Keratinocyte (primary cell): ENCODE measurements around the gene DKK3. TPM values are rescaled to one million over a fixed set of nuclear protein-coding genes. Genes with fewer than 3 reads are reported as not detected.

Experiments
- DNase-seq: peaks from one replicate; pipeline ENCODE4 v3.0.0-alpha.2; 2011; ENCODE audit warnings: low read depth, missing footprints, low spot score
- FAIRE-seq: peaks from 2 replicates; lab custom pipeline; 2011; peaks lifted over from hg19 to GRCh38; lab: Jason Lieb, UNC
- H2AFZ ChIP-seq: 2 replicates; pipeline ENCODE4 v1.6.0; 2012; ENCODE audit warnings: low read length, control low read depth, inconsistent platforms; ENCODE audit not compliant: control insufficient read depth
- H3K27ac ChIP-seq: 2 replicates; pipeline ENCODE4 v1.5.1; 2011; ENCODE audit warnings: low read length; ENCODE audit not compliant: control insufficient read depth, insufficient read depth
- H3K27me3 ChIP-seq: 3 replicates; pipeline ENCODE4 v1.6.0; 2011; ENCODE audit warnings: low read length; ENCODE audit not compliant: control insufficient read depth, insufficient read depth; ENCODE audit errors: extremely low read depth
- H3K36me3 ChIP-seq, 2 experiments: 2 replicates in 1 of 2; 3 replicates in 1 of 2; pipeline ENCODE4 v1.5.1; 2011; ENCODE audit warnings: low read length in 2 of 2, mild to moderate bottlenecking in 1 of 2; ENCODE audit not compliant: control insufficient read depth in 2 of 2, insufficient read depth in 2 of 2; ENCODE audit errors: extremely low read depth in 1 of 2
- H3K4me1 ChIP-seq: 3 replicates; pipeline ENCODE4 v1.5.1; 2011; ENCODE audit warnings: low read length; ENCODE audit not compliant: control insufficient read depth, insufficient read depth; ENCODE audit errors: extremely low read depth
- H3K4me2 ChIP-seq: 3 replicates; pipeline ENCODE4 v1.6.0; 2011; ENCODE audit warnings: low read depth, low read length; ENCODE audit not compliant: control insufficient read depth, insufficient read depth; ENCODE audit errors: extremely low read depth
- H3K4me3 ChIP-seq, 3 experiments: fragments of 200-600 bp in 1 of 3; sonication (generic) in 1 of 3; 2 replicates in 2 of 3; 3 replicates in 1 of 3; pipeline ENCODE4 v1.5.1; 2011 to 2016; ENCODE audit warnings: low read length in 3 of 3, mild to moderate bottlenecking in 3 of 3, control low read depth in 2 of 3, inconsistent platforms in 1 of 3, low read depth in 1 of 3, mixed read lengths in 1 of 3, mixed run types in 1 of 3, moderate library complexity in 1 of 3; ENCODE audit not compliant: control insufficient read depth in 2 of 3, insufficient read depth in 2 of 3; ENCODE audit errors: extremely low read depth in 1 of 3
- H3K79me2 ChIP-seq: 2 replicates; pipeline ENCODE4 v1.6.0; 2012; ENCODE audit warnings: low read length; ENCODE audit not compliant: control insufficient read depth, insufficient read depth
- H3K9ac ChIP-seq: 3 replicates; pipeline ENCODE4 v1.6.0; 2011; ENCODE audit warnings: low read length; ENCODE audit not compliant: control insufficient read depth, insufficient read depth; ENCODE audit errors: extremely low read depth
- H3K9me1 ChIP-seq: 3 replicates; pipeline ENCODE4 v1.6.0; 2011; ENCODE audit warnings: low read length; ENCODE audit not compliant: control insufficient read depth, insufficient read depth; ENCODE audit errors: extremely low read depth
- H3K9me3 ChIP-seq: 2 replicates; pipeline ENCODE4 v1.5.1; 2012; ENCODE audit warnings: low read depth, low read length; ENCODE audit not compliant: control insufficient read depth
- H4K20me1 ChIP-seq: 3 replicates; pipeline ENCODE4 v1.6.0; 2011; ENCODE audit warnings: low read length; ENCODE audit not compliant: control insufficient read depth, insufficient read depth; ENCODE audit errors: extremely low read depth
- CTCF ChIP-seq, 3 experiments: IDR thresholded peaks in 1 of 3; conservative IDR thresholded peaks in 1 of 3; optimal IDR thresholded peaks in 1 of 3; 2 replicates in 2 of 3; 3 replicates in 1 of 3; pipeline versions ENCODE3 to v1.5.1; 2011; ENCODE audit warnings: low read length in 3 of 3, mild to moderate bottlenecking in 3 of 3, moderate library complexity in 2 of 3, control low read depth in 1 of 3, inconsistent platforms in 1 of 3; ENCODE audit not compliant: insufficient read depth in 2 of 3; ENCODE audit errors: extremely low read depth in 1 of 3
- EZH2 ChIP-seq: IDR thresholded peaks from one replicate; pipeline ENCODE4 v1.6.1; 2012; ENCODE audit warnings: inconsistent platforms, mild to moderate bottlenecking, low read length, moderate library complexity
- dilution Hi-C: fragments of 300-500 bp; cut with MboI; formaldehyde crosslinking; loops from one replicate; pipeline ENCODE4 v1.7.0; 2020; ENCODE audit warnings: low sequenced_read_pairs; ENCODE audit not compliant: extremely low pct_ligation_motif_present
- polyA plus RNA-seq, 5 experiments: library from polyadenylated mRNA; depleted of rRNA in 3 of 5; stranded (reverse) in 3 of 5; stranded (forward) in 1 of 5; unstranded in 1 of 5; fragments of >200 nt; gene quantifications; 1 replicate in 1 of 5; 2 replicates in 3 of 5; 3 replicates in 1 of 5; pipeline versions ENCODE4 v1.2.1 to v1.2.3, GENCODE V29; 2011 to 2012; ENCODE audit warnings: missing spikeins in 2 of 5, low read depth in 1 of 5, low replicate concordance in 1 of 5

DKK3 gene
- polyA plus RNA-seq, 1 donor (not counting 4 experiments of a cell fraction or from before 2014, with no cell fraction given) = 712 TPM

- no peak overlapping the region for H3K4me3 ChIP-seq
- dilution Hi-C loops = no loop called here
- no peak overlapping the region for H3K9ac ChIP-seq
- TF ChIP-seq EZH2 (no peak), CTCF (optimal IDR thresholded peaks at IDR 0.05 in 1 of 3, IDR thresholded peaks at IDR 0.05 in 1 of 3, conservative IDR thresholded peaks at IDR 0.05 in 1 of 3; ENCODE audit: extremely low read depth in 1 of 3, insufficient read depth in 2 of 3, low read length in 3 of 3) (no peak)
- peak; percentile 75 for FAIRE-seq
- H3K9me1 ChIP-seq = no peaks in the 10 kb centered on the region
- no peak overlapping the region for H2AFZ ChIP-seq
- H3K36me3 ChIP-seq = peaks cover 9 to 20% of the 10 kb centered on the region in 2 experiments
- H3K4me2 ChIP-seq = peak overlapping the region; percentile 9
- no peaks in the 10 kb centered on the region for H4K20me1 ChIP-seq
- DNase-seq = no peak
- no peaks in the 10 kb centered on the region for H3K9me3 ChIP-seq
- no peaks in the 10 kb centered on the region for H3K27me3 ChIP-seq
- H3K79me2 ChIP-seq = peaks cover 16% of the 10 kb centered on the region
- peaks cover 72% of the 10 kb centered on the region for H3K4me1 ChIP-seq
- H3K27ac ChIP-seq = peak overlapping the region; percentile 49
These were observed 28.8 kb downstream of the DKK3 start for GRCh38 chr11:11979488-11980117.

GRCh38 chr11:11978792-11979487, 29.5 kb downstream of the DKK3 start:
- no peak overlapping the region for H3K9ac ChIP-seq
- H3K36me3 ChIP-seq = peaks cover 9 to 23% of the 10 kb centered on the region in 2 experiments
- no peak overlapping the region for H3K4me3 ChIP-seq
- dilution Hi-C loops = no loop called here
- H3K79me2 ChIP-seq = peaks cover 18% of the 10 kb centered on the region
- no peaks in the 10 kb centered on the region for H4K20me1 ChIP-seq
- no peaks in the 10 kb centered on the region for H3K9me1 ChIP-seq
- H2AFZ ChIP-seq = no peak overlapping the region
- no peak for DNase-seq
- peak; percentile 52 for FAIRE-seq
- H3K27ac ChIP-seq = peak overlapping the region; percentile 49
- TF ChIP-seq EZH2 = no peak
- no peak for TF ChIP-seq CTCF (optimal IDR thresholded peaks at IDR 0.05 in 1 of 3, IDR thresholded peaks at IDR 0.05 in 1 of 3, conservative IDR thresholded peaks at IDR 0.05 in 1 of 3; ENCODE audit: extremely low read depth in 1 of 3, insufficient read depth in 2 of 3, low read length in 3 of 3)
- H3K9me3 ChIP-seq = no peaks in the 10 kb centered on the region
- no peaks in the 10 kb centered on the region for H3K27me3 ChIP-seq
- peaks cover 69% of the 10 kb centered on the region for H3K4me1 ChIP-seq
- no peak overlapping the region for H3K4me2 ChIP-seq
